SK-N-SH treated with all-trans-retinoic acid at 6 μM for 48 hours (cell line): ENCODE measurements around the gene SFMBT2.

Experiments used
- ARNTL ChIP-seq: fragments of 450-650 bp; formaldehyde crosslinking; IDR thresholded peaks from 2 replicates; pipeline ENCODE4 v1.5.0; 2020; ENCODE audit warnings: low read depth, mild to moderate bottlenecking, moderate library complexity, borderline replicate concordance
- RARB ChIP-seq: fragments of 250-450 bp; sonication (Bioruptor Pico); IDR thresholded peaks from 2 replicates; pipeline ENCODE4 v1.8.0; 2021; ENCODE audit warnings: mild to moderate bottlenecking, moderate library complexity
- TF ChIP-seq, protein P1 (sequence below): fragments of 250-450 bp; sonication (Bioruptor Pico); IDR thresholded peaks from 2 replicates; pipeline ENCODE4 v1.8.0; 2020; ENCODE audit warnings: mild to moderate bottlenecking, moderate library complexity, borderline replicate concordance

- TF ChIP-seq RARB (CRISPR knock-in tag) (no peak), ARNTL (CRISPR knock-in tag) (no peak)
- TF ChIP-seq, protein P1, sequence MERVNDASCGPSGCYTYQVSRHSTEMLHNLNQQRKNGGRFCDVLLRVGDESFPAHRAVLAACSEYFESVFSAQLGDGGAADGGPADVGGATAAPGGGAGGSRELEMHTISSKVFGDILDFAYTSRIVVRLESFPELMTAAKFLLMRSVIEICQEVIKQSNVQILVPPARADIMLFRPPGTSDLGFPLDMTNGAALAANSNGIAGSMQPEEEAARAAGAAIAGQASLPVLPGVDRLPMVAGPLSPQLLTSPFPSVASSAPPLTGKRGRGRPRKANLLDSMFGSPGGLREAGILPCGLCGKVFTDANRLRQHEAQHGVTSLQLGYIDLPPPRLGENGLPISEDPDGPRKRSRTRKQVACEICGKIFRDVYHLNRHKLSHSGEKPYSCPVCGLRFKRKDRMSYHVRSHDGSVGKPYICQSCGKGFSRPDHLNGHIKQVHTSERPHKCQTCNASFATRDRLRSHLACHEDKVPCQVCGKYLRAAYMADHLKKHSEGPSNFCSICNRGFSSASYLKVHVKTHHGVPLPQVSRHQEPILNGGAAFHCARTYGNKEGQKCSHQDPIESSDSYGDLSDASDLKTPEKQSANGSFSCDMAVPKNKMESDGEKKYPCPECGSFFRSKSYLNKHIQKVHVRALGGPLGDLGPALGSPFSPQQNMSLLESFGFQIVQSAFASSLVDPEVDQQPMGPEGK = no peak
Observed at GRCh38 chr10:7274293-7274692, 136.5 kb downstream of the SFMBT2 start.
